ENCODE data around the gene PNMA8A. TPM values are rescaled to one million over a fixed set of nuclear protein-coding genes. Genes with fewer than 3 reads are reported as not detected.

Gene PNMA8A
- polyA plus RNA-seq, 1 donor (not counting 4 experiments of a cell fraction or from before 2014, with no cell fraction given) = 0.24 TPM

GRCh38 chr19:46427518-46428045 lies 43.8 kb downstream of the PNMA8A start:
- DNase-seq (ENCODE audit: low read depth, low spot score) (no peak), FAIRE-seq (no peak)
- no peak overlapping the region for H3K27ac ChIP-seq (ENCODE audit: control insufficient read depth, insufficient read depth, low read length)
- H3K9me3 ChIP-seq (ENCODE audit: control insufficient read depth, low read depth, low read length) = no peaks in the 10 kb centered on the region
- no peaks in the 10 kb centered on the region for H3K36me3 ChIP-seq (ENCODE audit: control insufficient read depth in 2 of 2, extremely low read depth in 1 of 2, insufficient read depth in 2 of 2, low read length in 2 of 2)
- dilution Hi-C loops (cut with MboI; ENCODE audit: extremely low pct_ligation_motif_present, low sequenced_read_pairs) = no loop called here
- H3K79me2 ChIP-seq (ENCODE audit: control insufficient read depth, insufficient read depth, low read length) = no peaks in the 10 kb centered on the region
- no peaks in the 10 kb centered on the region for H3K9me1 ChIP-seq (ENCODE audit: control insufficient read depth, extremely low read depth, insufficient read depth, low read length)
- no peak overlapping the region for H2AFZ ChIP-seq (ENCODE audit: control insufficient read depth, low read length)
- H4K20me1 ChIP-seq (ENCODE audit: control insufficient read depth, extremely low read depth, insufficient read depth, low read length) = no peaks in the 10 kb centered on the region
- H3K9ac ChIP-seq (ENCODE audit: control insufficient read depth, extremely low read depth, insufficient read depth, low read length) = no peak overlapping the region
- no peak overlapping the region for H3K4me2 ChIP-seq (ENCODE audit: control insufficient read depth, extremely low read depth, insufficient read depth, low read depth, low read length)
- peaks cover 11% of the 10 kb centered on the region for H3K4me1 ChIP-seq (ENCODE audit: control insufficient read depth, extremely low read depth, insufficient read depth, low read length)
- no peak overlapping the region for H3K4me3 ChIP-seq (ENCODE audit: control insufficient read depth in 2 of 3, extremely low read depth in 1 of 3, insufficient read depth in 2 of 3, low read depth in 1 of 3, low read length in 3 of 3)
- no peak for TF ChIP-seq CTCF (optimal IDR thresholded peaks at IDR 0.05 in 1 of 3, IDR thresholded peaks at IDR 0.05 in 1 of 3, conservative IDR thresholded peaks at IDR 0.05 in 1 of 3; ENCODE audit: extremely low read depth in 1 of 3, insufficient read depth in 2 of 3, low read length in 3 of 3)
- no peak for TF ChIP-seq EZH2 (IDR thresholded peaks at IDR 0.05; ENCODE audit: low read length)
- H3K27me3 ChIP-seq (ENCODE audit: control insufficient read depth, extremely low read depth, insufficient read depth, low read length) = peaks cover 28% of the 10 kb centered on the region

- no peaks in the 10 kb centered on the region for H3K9me1 ChIP-seq (ENCODE audit: control insufficient read depth, extremely low read depth, insufficient read depth, low read length)
- no peak overlapping the region for H3K27ac ChIP-seq (ENCODE audit: control insufficient read depth, insufficient read depth, low read length)
- TF ChIP-seq EZH2 (IDR thresholded peaks at IDR 0.05; ENCODE audit: low read length) (no peak), CTCF (optimal IDR thresholded peaks at IDR 0.05 in 1 of 3, IDR thresholded peaks at IDR 0.05 in 1 of 3, conservative IDR thresholded peaks at IDR 0.05 in 1 of 3; ENCODE audit: extremely low read depth in 1 of 3, insufficient read depth in 2 of 3, low read length in 3 of 3) (no peak)
- dilution Hi-C loops (cut with MboI; ENCODE audit: extremely low pct_ligation_motif_present, low sequenced_read_pairs) = no loop called here
- peaks cover 28% of the 10 kb centered on the region for H3K27me3 ChIP-seq (ENCODE audit: control insufficient read depth, extremely low read depth, insufficient read depth, low read length)
- no peak for FAIRE-seq
- H3K4me2 ChIP-seq (ENCODE audit: control insufficient read depth, extremely low read depth, insufficient read depth, low read depth, low read length) = peak overlapping the region; percentile 80
- H3K4me3 ChIP-seq (ENCODE audit: control insufficient read depth in 2 of 3, extremely low read depth in 1 of 3, insufficient read depth in 2 of 3, low read depth in 1 of 3, low read length in 3 of 3) = peak overlapping the region; percentile 26 to 67 (median 27)
- H3K4me1 ChIP-seq (ENCODE audit: control insufficient read depth, extremely low read depth, insufficient read depth, low read length) = peaks cover 11% of the 10 kb centered on the region
- peak overlapping the region; percentile 75 for H2AFZ ChIP-seq (ENCODE audit: control insufficient read depth, low read length)
- no peak overlapping the region for H3K9ac ChIP-seq (ENCODE audit: control insufficient read depth, extremely low read depth, insufficient read depth, low read length)
- DNase-seq (ENCODE audit: low read depth, low spot score) = no peak
- H3K79me2 ChIP-seq (ENCODE audit: control insufficient read depth, insufficient read depth, low read length) = no peaks in the 10 kb centered on the region
- H3K36me3 ChIP-seq (ENCODE audit: control insufficient read depth in 2 of 2, extremely low read depth in 1 of 2, insufficient read depth in 2 of 2, low read length in 2 of 2) = no peaks in the 10 kb centered on the region
- H4K20me1 ChIP-seq (ENCODE audit: control insufficient read depth, extremely low read depth, insufficient read depth, low read length) = no peaks in the 10 kb centered on the region
- H3K9me3 ChIP-seq (ENCODE audit: control insufficient read depth, low read depth, low read length) = no peaks in the 10 kb centered on the region
Measured at GRCh38 chr19:46426506-46427162, 44.7 kb downstream of the PNMA8A start.

All from keratinocyte (primary cell).